Measurements from ENCODE around the gene ZMYND8.

- TF ChIP-seq YY1 (IDR thresholded peaks at IDR 0.05; ENCODE audit: insufficient read depth, insufficient read length) (no peak), ZNF274 (IDR thresholded peaks at IDR 0.05; ENCODE audit: low read depth, low read length) (no peak)
Measured at GRCh38 chr20:47382746-47383415, 26.4 kb upstream of the ZMYND8 start.

Measured in NT2/D1 (cell line).